Mesendoderm (in vitro differentiated cells): ENCODE measurements around the gene ABCA4.

Source experiments
- DNase-seq: peaks from one replicate; pipeline ENCODE4 v3.0.0; 2013
- H2AK5ac ChIP-seq: 2 replicates; pipeline ENCODE4 v1.6.1; 2013; ENCODE audit warnings: low read length, inconsistent platforms
- H2BK120ac ChIP-seq: 2 replicates; pipeline ENCODE4 v1.6.1; 2013; ENCODE audit warnings: low read depth, mild to moderate bottlenecking, low read length, moderate library complexity, mixed read lengths
- H2BK15ac ChIP-seq: replicated peaks from 2 replicates; pipeline ENCODE4 v1.6.1; 2013; ENCODE audit warnings: low read depth, mild to moderate bottlenecking, moderate library complexity
- H2BK5ac ChIP-seq: 2 replicates; pipeline ENCODE4 v1.6.1; 2013; ENCODE audit warnings: low read length, inconsistent platforms
- H3K18ac ChIP-seq: 2 replicates; pipeline ENCODE4 v1.6.1; 2013; ENCODE audit warnings: mild to moderate bottlenecking, low read length, mixed read lengths
- H3K23ac ChIP-seq: one replicate; pipeline ENCODE4 v1.6.1; 2013; ENCODE audit warnings: low read length
- H3K27ac ChIP-seq: 2 replicates; pipeline ENCODE4 v1.5.1; 2013; ENCODE audit warnings: low read depth, mild to moderate bottlenecking, inconsistent platforms, low read length, moderate library complexity
- H3K27me3 ChIP-seq: 2 replicates; pipeline ENCODE4 v1.6.1; 2013; ENCODE audit warnings: low read length, control low read depth, mild to moderate bottlenecking, inconsistent platforms; ENCODE audit not compliant: insufficient read depth, poor library complexity
- H3K36me3 ChIP-seq: 2 replicates; pipeline ENCODE4 v1.6.1; 2013; ENCODE audit warnings: low read length, inconsistent platforms; ENCODE audit not compliant: control insufficient read depth, insufficient read depth
- H3K4ac ChIP-seq: one replicate; pipeline ENCODE4 v1.6.1; 2013; ENCODE audit warnings: low read depth, mild to moderate bottlenecking, low read length, moderate library complexity
- H3K4me1 ChIP-seq: 2 replicates; pipeline ENCODE4 v1.6.1; 2013; ENCODE audit warnings: low read depth, low read length, inconsistent platforms; ENCODE audit not compliant: control insufficient read depth
- H3K4me2 ChIP-seq: 2 replicates; pipeline ENCODE4 v1.6.1; 2013; ENCODE audit warnings: low read length
- H3K4me3 ChIP-seq: 2 replicates; pipeline ENCODE4 v1.5.1; 2013; ENCODE audit warnings: mild to moderate bottlenecking, low read length
- H3K56ac ChIP-seq: one replicate; pipeline ENCODE4 v1.6.1; 2013; ENCODE audit warnings: low read length
- H3K79me1 ChIP-seq: 2 replicates; pipeline ENCODE4 v1.6.1; 2013; ENCODE audit warnings: low read length, inconsistent platforms
- H3K79me2 ChIP-seq: 2 replicates; pipeline ENCODE4 v1.6.1; 2013; ENCODE audit warnings: mild to moderate bottlenecking, low read length; ENCODE audit not compliant: control insufficient read depth, insufficient read depth
- H3K9ac ChIP-seq: 2 replicates; pipeline ENCODE4 v1.6.1; 2013; ENCODE audit warnings: low read length, inconsistent platforms
- H4K5ac ChIP-seq: one replicate; pipeline ENCODE4 v1.6.1; 2013; ENCODE audit warnings: low read length
- H4K8ac ChIP-seq: one replicate; pipeline ENCODE4 v1.6.1; 2013; ENCODE audit warnings: low read depth, mild to moderate bottlenecking, control low read depth, low read length, moderate library complexity
- WGBS: extraction: QIAGEN DNeasy Blood & Tissue Kit; methylation state at CpG from one replicate; pipeline ENCODE4 v1.1.7; 2013; ENCODE audit warnings: low lambda C conversion rate, missing lambda C conversion rate; ENCODE audit not compliant: insufficient coverage; ENCODE audit errors: extremely low coverage; 5-methylcytosine and 5-hydroxymethylcytosine counted together

The ABCA4 gene

GRCh38 chr1:94068096-94068998, 52.6 kb downstream of the ABCA4 start:
- no peaks in the 10 kb centered on the region for H3K27me3 ChIP-seq
- peak; percentile 73 for DNase-seq
- H4K8ac ChIP-seq, result no peak overlapping the region
- no peak overlapping the region for H4K5ac ChIP-seq
- no peak overlapping the region for H3K18ac ChIP-seq
- WGBS, result no CpG with 5 or more reads among the region's 6 CpGs
- no peaks in the 10 kb centered on the region for H3K79me2 ChIP-seq
- H3K56ac ChIP-seq, result no peak overlapping the region
- H3K4ac ChIP-seq, result no peak overlapping the region
- no peak overlapping the region for H2BK5ac ChIP-seq
- no peak overlapping the region for H3K23ac ChIP-seq
- H3K27ac ChIP-seq, result no peak overlapping the region
- no peaks in the 10 kb centered on the region for H3K36me3 ChIP-seq
- no peak overlapping the region for H3K4me3 ChIP-seq
- no peak overlapping the region for H2BK15ac ChIP-seq
- no peak overlapping the region for H3K4me2 ChIP-seq
- no peak overlapping the region for H2AK5ac ChIP-seq
- H3K9ac ChIP-seq, result no peak overlapping the region
- H2BK120ac ChIP-seq, result no peak overlapping the region
- H3K4me1 ChIP-seq, result peaks cover 3% of the 10 kb centered on the region
- no peaks in the 10 kb centered on the region for H3K79me1 ChIP-seq

- H3K4me1 ChIP-seq, result peaks cover 3% of the 10 kb centered on the region
- H3K4me3 ChIP-seq, result no peak overlapping the region
- no peak overlapping the region for H3K18ac ChIP-seq
- H3K36me3 ChIP-seq, result no peaks in the 10 kb centered on the region
- no CpG with 5 or more reads among the region's 3 CpGs for WGBS
- no peak for DNase-seq
- no peaks in the 10 kb centered on the region for H3K79me2 ChIP-seq
- H3K4ac ChIP-seq, result no peak overlapping the region
- H3K56ac ChIP-seq, result no peak overlapping the region
- no peak overlapping the region for H3K4me2 ChIP-seq
- H2BK15ac ChIP-seq, result no peak overlapping the region
- no peak overlapping the region for H2AK5ac ChIP-seq
- H3K27ac ChIP-seq, result no peak overlapping the region
- H2BK120ac ChIP-seq, result no peak overlapping the region
- no peak overlapping the region for H3K23ac ChIP-seq
- no peak overlapping the region for H3K9ac ChIP-seq
- H3K79me1 ChIP-seq, result no peaks in the 10 kb centered on the region
- no peaks in the 10 kb centered on the region for H3K27me3 ChIP-seq
- H4K5ac ChIP-seq, result no peak overlapping the region
- no peak overlapping the region for H2BK5ac ChIP-seq
- no peak overlapping the region for H4K8ac ChIP-seq
Observed at GRCh38 chr1:94067196-94067595, 53.8 kb downstream of the ABCA4 start.

DNA sequence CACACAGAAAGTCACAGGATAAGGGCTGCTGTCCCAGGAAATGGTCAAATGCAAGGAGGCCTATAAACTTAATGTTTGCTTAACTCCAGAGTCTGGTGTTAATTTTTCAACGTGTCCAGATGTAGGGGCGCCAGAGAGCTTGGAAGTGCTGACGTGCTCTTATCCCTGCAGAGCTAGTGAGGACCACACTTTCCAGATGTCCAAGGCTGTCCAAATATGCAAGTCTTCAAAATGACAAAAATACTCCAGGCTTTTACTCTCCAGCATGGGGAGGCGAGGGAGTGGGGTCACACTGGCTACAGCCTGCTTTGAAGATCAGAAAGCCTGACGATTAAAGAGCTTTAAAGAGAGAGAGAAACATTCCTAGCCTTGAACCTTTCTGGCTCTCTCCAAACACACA, 57.6 kb downstream of the ABCA4 start:
- Histone ChIP-seq H3K4me3 (no peak overlapping the region), H3K9ac (no peak overlapping the region), H3K27ac (no peak overlapping the region), H3K36me3 (no peaks in the 10 kb centered on the region), H3K79me1 (no peaks in the 10 kb centered on the region), H4K8ac (no peak overlapping the region), H3K4ac (peak overlapping the region; percentile 81), H2BK5ac (no peak overlapping the region), H2BK15ac (no peak overlapping the region), H2BK120ac (no peak overlapping the region), H2AK5ac (no peak overlapping the region), H3K4me1 (no peaks in the 10 kb centered on the region), H3K4me2 (no peak overlapping the region), H4K5ac (no peak overlapping the region), H3K18ac (no peak overlapping the region), H3K79me2 (no peaks in the 10 kb centered on the region), H3K27me3 (no peaks in the 10 kb centered on the region), H3K56ac (no peak overlapping the region), H3K23ac (no peak overlapping the region)
- DNase-seq, result peak; percentile 48
- no CpG with 5 or more reads among the region's 5 CpGs for WGBS

DNA sequence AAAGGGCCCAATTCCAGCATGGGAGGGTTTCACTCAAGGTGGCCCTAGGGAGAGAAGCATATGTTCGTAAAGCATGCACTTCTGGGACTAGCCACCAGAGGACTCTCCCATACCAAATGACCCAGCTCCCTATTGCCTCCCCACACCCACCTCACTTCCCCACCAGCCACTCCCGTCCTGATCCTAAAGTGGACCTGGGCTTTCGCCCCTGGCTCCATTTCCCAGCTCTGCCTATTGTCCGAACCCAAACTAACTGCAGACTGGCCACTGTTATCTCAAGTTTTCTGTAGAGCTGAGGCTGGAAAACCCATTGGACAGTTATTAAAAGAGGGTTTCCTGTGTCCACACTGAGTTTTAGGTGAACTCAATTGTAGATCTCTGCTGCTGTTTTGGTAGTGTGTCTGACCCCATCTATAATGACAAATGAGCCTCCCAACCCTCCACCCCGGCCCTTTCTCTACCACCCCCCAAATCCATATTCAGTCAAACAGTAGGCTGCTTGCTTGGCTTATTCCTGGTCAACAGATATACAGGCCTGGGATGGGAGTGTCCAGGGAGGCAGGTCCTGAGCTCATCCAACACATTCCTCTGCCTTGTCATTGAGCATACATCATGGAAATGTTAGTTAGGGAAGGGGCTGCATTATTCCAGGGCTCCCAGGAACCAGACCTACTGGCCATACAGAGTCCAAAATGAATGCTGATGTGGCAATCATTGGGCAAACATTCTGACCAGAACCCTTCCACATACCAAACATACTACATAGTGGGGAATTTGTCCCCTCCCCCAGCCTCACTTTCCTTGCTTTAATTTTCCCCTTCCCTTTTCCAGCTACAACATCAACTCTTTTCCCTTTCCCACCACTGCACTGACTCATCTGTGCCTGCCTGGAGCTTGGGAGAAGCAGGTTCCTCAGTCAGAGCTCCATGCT, 59.2 kb downstream of the ABCA4 start:
- no peak overlapping the region for H3K4me2 ChIP-seq
- no peak overlapping the region for H2BK120ac ChIP-seq
- no peak overlapping the region for H2BK5ac ChIP-seq
- H3K79me2 ChIP-seq, result no peaks in the 10 kb centered on the region
- H3K56ac ChIP-seq, result no peak overlapping the region
- H3K4ac ChIP-seq, result peak overlapping the region; percentile 22
- H4K8ac ChIP-seq, result no peak overlapping the region
- peak overlapping the region; percentile 51 for H3K18ac ChIP-seq
- H3K23ac ChIP-seq, result no peak overlapping the region
- no peaks in the 10 kb centered on the region for H3K27me3 ChIP-seq
- WGBS, result no CpG with 5 or more reads among the region's 5 CpGs
- no peak overlapping the region for H3K4me3 ChIP-seq
- H3K4me1 ChIP-seq, result no peaks in the 10 kb centered on the region
- H4K5ac ChIP-seq, result no peak overlapping the region
- no peaks in the 10 kb centered on the region for H3K36me3 ChIP-seq
- H3K79me1 ChIP-seq, result no peaks in the 10 kb centered on the region
- H2AK5ac ChIP-seq, result no peak overlapping the region
- peak; percentile 86 for DNase-seq
- no peak overlapping the region for H3K27ac ChIP-seq
- no peak overlapping the region for H2BK15ac ChIP-seq
- H3K9ac ChIP-seq, result no peak overlapping the region

GRCh38 chr1:94060720-94061119, 60.2 kb downstream of the ABCA4 start:
- Histone ChIP-seq H3K79me1 (no peaks in the 10 kb centered on the region), H2AK5ac (no peak overlapping the region), H3K9ac (no peak overlapping the region), H3K36me3 (no peaks in the 10 kb centered on the region), H3K79me2 (no peaks in the 10 kb centered on the region), H2BK15ac (no peak overlapping the region), H2BK120ac (no peak overlapping the region), H4K5ac (no peak overlapping the region), H3K27ac (no peak overlapping the region), H3K4me2 (no peak overlapping the region), H3K4me3 (no peak overlapping the region), H3K4ac (no peak overlapping the region), H3K23ac (no peak overlapping the region), H3K56ac (no peak overlapping the region), H3K18ac (no peak overlapping the region), H4K8ac (no peak overlapping the region), H3K4me1 (no peaks in the 10 kb centered on the region), H3K27me3 (no peaks in the 10 kb centered on the region), H2BK5ac (no peak overlapping the region)
- WGBS, result no CpG with 5 or more reads among the region's 2 CpGs
- no peak for DNase-seq
